OCI-LY3 (cell line): ENCODE results near the gene SAMM50.

ENCODE experiments used
- CTCF ChIP-seq: fragments of 200-600, 300-600 bp; sonication (generic); IDR thresholded peaks from 2 replicates; pipeline ENCODE4 v1.5.1; 2014; ENCODE audit warnings: antibody characterized with exemption, low read length, low read depth
- EZH2phosphoT487 ChIP-seq: fragments of 200-600 bp; shearing (Covaris generic); IDR thresholded peaks from 2 replicates; pipeline ENCODE4 v1.6.1; 2018; ENCODE audit warnings: antibody characterized with exemption, mixed run types, low read depth

- no peak for TF ChIP-seq CTCF
- TF ChIP-seq EZH2phosphoT487, result no peak
Observed at GRCh38 chr22:43972931-43973462, 17.8 kb downstream of the SAMM50 start.
